ENCODE results near the gene MAST2. TPM values are rescaled to one million over a fixed set of nuclear protein-coding genes. Genes with fewer than 3 reads are reported as not detected.
"Not testable (repeated sequence)": the region's sequence is repeated elsewhere in the genome, so short reads cannot be mapped to it uniquely, and the experiment has no call there.

Gene MAST2
- total RNA-seq, 4 donors from 2014 or later, result 31.1 to 76.9 (median 73.4) TPM

DNA sequence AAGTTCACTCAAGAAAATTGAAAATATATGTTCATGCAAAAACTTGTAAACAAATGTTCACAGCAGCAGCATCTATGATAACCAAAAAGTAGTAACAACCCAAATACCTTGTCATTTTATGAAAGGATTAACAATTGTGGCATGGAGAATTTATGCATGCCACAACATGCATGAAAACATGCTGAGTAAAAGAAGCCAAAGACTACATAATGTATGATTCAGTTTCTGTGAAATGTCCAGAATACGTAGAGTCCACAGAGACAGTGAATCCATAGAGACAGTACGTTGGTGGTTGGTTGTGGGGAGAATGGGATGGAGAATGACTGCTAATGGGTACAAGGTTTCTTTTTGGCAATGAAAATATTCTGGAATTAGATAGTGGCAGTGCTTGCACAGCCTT is 148.7 kb downstream of the MAST2 start:
- Histone ChIP-seq H3K36me3 (no peaks in the 10 kb centered on the region), H3K27ac (peak overlapping the region in 3 of 4 donors; percentile 36 to 85 (median 84)), H3K4me1 (peaks cover 3 to 44% (median 6%) of the 10 kb centered on the region in 3 donors), H3K9me3 (peaks cover 0 to 9% (median 0%) of the 10 kb centered on the region in 3 donors), H3K4me3 (no peak overlapping the region), H3K27me3 (no peaks in the 10 kb centered on the region)
- 86 to 92% methylated on average over 2 of the region's 2 CpGs for WGBS, 2 donors (ENCODE audit: low coverage in 1 of 2)
- no peak for TF ChIP-seq POLR2A (IDR thresholded peaks at IDR 0.05)
- no peak for ATAC-seq

DNA sequence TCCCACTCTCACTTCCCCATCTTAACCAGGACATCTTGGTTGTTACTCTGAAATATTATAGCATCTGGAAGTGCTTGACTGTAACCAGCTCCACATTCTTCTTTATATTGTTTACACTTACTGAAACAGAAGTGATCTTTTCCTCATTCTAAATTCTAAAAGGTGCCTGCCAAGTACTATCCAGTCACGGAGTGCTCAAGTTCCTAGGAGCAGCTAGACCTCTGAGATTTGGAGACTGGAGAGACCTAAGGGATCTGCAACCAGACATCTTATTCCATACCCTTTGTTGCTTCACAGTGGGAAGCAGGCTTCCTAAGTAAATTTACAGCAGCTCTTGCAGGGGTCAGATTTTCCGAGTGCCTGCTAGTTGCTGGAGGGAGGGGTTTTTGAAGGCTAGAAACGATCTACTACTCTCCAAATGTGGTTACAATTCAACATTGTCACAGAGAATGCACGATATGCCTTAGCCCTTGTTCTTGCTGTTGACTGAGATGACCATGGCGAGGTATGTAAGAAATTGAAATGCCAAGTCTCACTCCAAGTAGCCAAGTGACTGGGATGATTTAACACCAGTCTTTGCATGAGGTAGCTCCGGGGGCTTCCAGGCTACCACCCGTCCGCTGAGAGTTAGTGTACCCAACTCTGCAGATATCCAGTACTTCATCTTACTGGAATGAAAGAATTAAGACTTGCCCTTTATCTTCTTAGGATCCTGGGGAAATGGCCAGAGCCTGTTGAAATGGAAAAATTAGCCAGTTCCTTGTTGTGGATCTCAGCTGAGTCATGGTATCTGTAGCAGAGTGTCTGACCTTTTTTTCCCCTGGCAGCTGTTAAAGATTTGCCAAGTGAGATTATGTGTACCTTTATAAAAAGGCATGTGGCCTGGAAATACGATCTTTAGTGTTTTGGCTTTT is 150.8 kb downstream of the MAST2 start:
- peak overlapping the region; percentile 84 to 89 (median 86) for H3K27ac ChIP-seq
- ATAC-seq, result peak; percentile 88
- TF ChIP-seq POLR2AphosphoS5 (IDR thresholded peaks at IDR 0.05) (peak; percentile 87), POLR2A (IDR thresholded peaks at IDR 0.05) (no peak), EP300 (IDR thresholded peaks at IDR 0.05) (no peak)
- H3K9me3 ChIP-seq, result no peaks in the 10 kb centered on the region
- WGBS, 2 donors (ENCODE audit: low coverage in 1 of 2), result 16 to 26% methylated on average over 6 to 9 of the region's 9 CpGs
- no peaks in the 10 kb centered on the region for H3K27me3 ChIP-seq
- peak overlapping the region; percentile 14 to 18 for H3K4me3 ChIP-seq
- H3K36me3 ChIP-seq, result no peaks in the 10 kb centered on the region
- peaks cover 3 to 47% (median 6%) of the 10 kb centered on the region in 3 donors for H3K4me1 ChIP-seq

GRCh38 chr1:45957684-45958083 is 154.3 kb downstream of the MAST2 start:
- no peak for ATAC-seq

GRCh38 chr1:45958317-45958716 is 154.9 kb downstream of the MAST2 start:
- ATAC-seq, result no peak
- TF ChIP-seq, protein P1, sequence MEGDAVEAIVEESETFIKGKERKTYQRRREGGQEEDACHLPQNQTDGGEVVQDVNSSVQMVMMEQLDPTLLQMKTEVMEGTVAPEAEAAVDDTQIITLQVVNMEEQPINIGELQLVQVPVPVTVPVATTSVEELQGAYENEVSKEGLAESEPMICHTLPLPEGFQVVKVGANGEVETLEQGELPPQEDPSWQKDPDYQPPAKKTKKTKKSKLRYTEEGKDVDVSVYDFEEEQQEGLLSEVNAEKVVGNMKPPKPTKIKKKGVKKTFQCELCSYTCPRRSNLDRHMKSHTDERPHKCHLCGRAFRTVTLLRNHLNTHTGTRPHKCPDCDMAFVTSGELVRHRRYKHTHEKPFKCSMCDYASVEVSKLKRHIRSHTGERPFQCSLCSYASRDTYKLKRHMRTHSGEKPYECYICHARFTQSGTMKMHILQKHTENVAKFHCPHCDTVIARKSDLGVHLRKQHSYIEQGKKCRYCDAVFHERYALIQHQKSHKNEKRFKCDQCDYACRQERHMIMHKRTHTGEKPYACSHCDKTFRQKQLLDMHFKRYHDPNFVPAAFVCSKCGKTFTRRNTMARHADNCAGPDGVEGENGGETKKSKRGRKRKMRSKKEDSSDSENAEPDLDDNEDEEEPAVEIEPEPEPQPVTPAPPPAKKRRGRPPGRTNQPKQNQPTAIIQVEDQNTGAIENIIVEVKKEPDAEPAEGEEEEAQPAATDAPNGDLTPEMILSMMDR (IDR thresholded peaks at IDR 0.05), result no peak
- TF ChIP-seq POLR2A (IDR thresholded peaks at IDR 0.05), result no peak
- TF ChIP-seq POLR2AphosphoS5 (IDR thresholded peaks at IDR 0.05), result no peak
- no peak for TF ChIP-seq EP300 (IDR thresholded peaks at IDR 0.05)
- H3K36me3 ChIP-seq, result peaks cover 0 to 14% of the 10 kb centered on the region in 2 donors
- peaks cover 3 to 34% (median 3%) of the 10 kb centered on the region in 3 donors for H3K4me1 ChIP-seq
- peak overlapping the region in 2 of 4 donors; percentile 12 to 25 for H3K27ac ChIP-seq
- no peaks in the 10 kb centered on the region for H3K9me3 ChIP-seq
- no peaks in the 10 kb centered on the region for H3K27me3 ChIP-seq
- H3K4me3 ChIP-seq, result no peak overlapping the region

More at GRCh38 chr1:45957684-45958083, 154.3 kb downstream of the MAST2 start:
- Histone ChIP-seq H3K27ac (peak overlapping the region; percentile 12 to 50 (median 18)), H3K36me3 (peaks cover 0 to 14% of the 10 kb centered on the region in 2 donors), H3K4me3 (no peak overlapping the region), H3K27me3 (no peaks in the 10 kb centered on the region), H3K9me3 (no peaks in the 10 kb centered on the region), H3K4me1 (peaks cover 3 to 40% (median 6%) of the 10 kb centered on the region in 3 donors)
- 57 to 85% methylated on average over 2 of the region's 2 CpGs for WGBS, 2 donors (ENCODE audit: low coverage in 1 of 2)
- TF ChIP-seq, protein P1 (IDR thresholded peaks at IDR 0.05), result no peak
- TF ChIP-seq POLR2AphosphoS5 (IDR thresholded peaks at IDR 0.05) (no peak), EP300 (IDR thresholded peaks at IDR 0.05) (no peak), POLR2A (IDR thresholded peaks at IDR 0.05) (no peak)

DNA sequence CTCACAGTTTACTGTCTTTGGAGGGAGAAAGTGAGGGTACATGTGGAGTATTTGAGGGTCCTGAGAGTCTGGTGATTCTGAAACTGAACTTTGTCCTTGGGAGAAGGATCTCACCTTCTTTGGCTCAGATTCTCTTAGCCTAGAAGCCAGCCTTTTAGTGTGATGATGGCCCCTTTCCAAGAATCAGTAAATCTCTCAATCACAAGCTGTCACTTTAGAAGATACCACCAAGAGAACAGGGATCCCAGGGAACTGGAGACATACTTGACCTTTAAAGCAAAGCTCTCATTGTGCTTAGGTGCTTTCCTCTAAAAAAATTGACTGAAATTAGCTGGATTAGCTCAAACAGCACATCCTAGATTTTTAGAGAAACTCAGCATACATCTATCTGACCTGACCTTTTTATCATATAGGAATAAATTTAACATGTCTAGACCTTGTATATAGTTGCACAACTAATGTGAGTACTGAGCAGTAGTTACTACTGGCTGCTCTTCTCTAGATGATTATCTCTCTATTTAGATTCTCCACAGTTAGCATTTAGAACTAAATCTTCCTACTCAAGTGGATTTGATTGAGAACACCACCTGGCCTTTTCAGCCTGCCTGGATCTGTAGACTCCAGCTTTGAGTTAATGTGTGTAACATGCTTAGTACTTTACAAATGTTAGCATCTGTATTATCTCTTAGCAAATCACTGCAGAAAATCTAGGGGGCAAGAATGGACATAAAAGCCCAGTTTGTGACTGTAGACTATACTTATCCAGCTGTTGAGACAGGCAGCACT is 157.7 kb downstream of the MAST2 start:
- ATAC-seq, result no peak
- Histone ChIP-seq H3K27ac (no peak overlapping the region), H3K27me3 (no peaks in the 10 kb centered on the region), H3K9me3 (no peaks in the 10 kb centered on the region), H3K36me3 (peaks cover 0 to 14% of the 10 kb centered on the region in 2 donors), H3K4me1 (peaks cover 0 to 10% (median 0%) of the 10 kb centered on the region in 3 donors), H3K4me3 (no peak overlapping the region)
- TF ChIP-seq POLR2A (IDR thresholded peaks at IDR 0.05) (no peak), EP300 (IDR thresholded peaks at IDR 0.05) (no peak), POLR2AphosphoS5 (IDR thresholded peaks at IDR 0.05) (no peak)
- TF ChIP-seq, protein P1 (IDR thresholded peaks at IDR 0.05), result no peak

GRCh38 chr1:45961936-45962335 is 158.5 kb downstream of the MAST2 start:
- H3K27me3 ChIP-seq, H3K27ac ChIP-seq, H3K4me1 ChIP-seq, H3K4me3 ChIP-seq, ATAC-seq, H3K9me3 ChIP-seq: not testable (repeated sequence)
- 73 to 100% methylated on average over 2 of the region's 4 CpGs for WGBS, 2 donors (ENCODE audit: low coverage in 1 of 2)
- H3K36me3 ChIP-seq, result peaks cover 0 to 14% of the 10 kb centered on the region in 2 donors
